22Rv1 (cell line): ENCODE measurements around the gene COL11A2.
"Not testable (repeated sequence)": the region's sequence is repeated elsewhere in the genome, so short reads cannot be mapped to it uniquely, and the experiment has no call there.

ENCODE experiments used
- H3K27ac ChIP-seq: fragments of 450-650 bp; 2 replicates; pipeline ENCODE4 v1.5.1; 2017
- CTCF ChIP-seq: fragments of 450-650 bp; IDR thresholded peaks from 2 replicates; pipeline ENCODE4 v1.5.1; 2017; ENCODE audit warnings: mild to moderate bottlenecking
- ZFX ChIP-seq: fragments of 450-650 bp; IDR thresholded peaks from 2 replicates; pipeline ENCODE4 v1.6.1; 2017; ENCODE audit warnings: antibody characterized with exemption, borderline replicate concordance

The COL11A2 gene

GRCh38 chr6:33160096-33160495, 32.2 kb downstream of the COL11A2 start:
- no peak for TF ChIP-seq ZFX
- no peak for TF ChIP-seq CTCF
- H3K27ac ChIP-seq: no peak overlapping the region

DNA sequence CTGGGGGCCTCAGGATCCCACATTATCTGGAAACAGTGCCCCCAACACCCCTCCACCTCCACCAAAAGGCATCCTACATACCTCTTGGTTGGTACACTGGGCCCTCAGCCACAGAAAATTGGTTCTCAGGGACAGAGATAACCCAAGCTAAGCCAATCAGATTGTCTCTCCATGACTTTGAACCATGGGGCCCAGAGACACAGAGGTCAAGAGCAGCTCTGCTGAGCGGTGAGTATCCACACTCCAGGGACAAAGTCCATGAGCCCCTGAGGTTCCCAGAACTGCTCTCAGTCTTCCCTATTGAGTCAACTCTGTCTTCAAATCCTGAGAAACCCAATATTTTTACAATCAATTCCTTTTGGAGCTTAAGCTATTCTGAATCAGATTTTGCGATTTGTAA, 35.3 kb downstream of the COL11A2 start:
- H3K27ac ChIP-seq: no peak overlapping the region
- TF ChIP-seq ZFX (no peak), CTCF (no peak)

- no peak for TF ChIP-seq ZFX
- TF ChIP-seq CTCF: no peak
- no peak overlapping the region for H3K27ac ChIP-seq
Observed at GRCh38 chr6:33156561-33156960, 35.7 kb downstream of the COL11A2 start.

DNA sequence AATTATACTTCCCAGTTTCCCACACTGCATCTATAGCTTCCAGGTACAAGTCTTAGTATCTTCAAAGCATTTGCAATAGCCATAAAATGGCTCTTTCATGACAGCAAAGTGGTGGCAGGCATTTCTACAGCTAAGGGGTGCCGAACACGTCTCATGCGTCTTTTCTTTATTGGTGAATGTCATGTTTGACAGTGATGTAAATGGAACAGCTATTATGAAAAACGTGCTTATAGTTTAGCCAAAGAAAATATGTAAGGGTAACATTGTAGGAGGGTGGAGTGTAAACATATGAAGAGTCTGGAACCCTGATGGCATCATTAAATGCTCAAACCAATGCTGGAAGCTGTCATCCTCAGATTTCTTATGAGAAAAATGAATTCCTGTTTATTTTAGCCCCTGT, 37.9 kb downstream of the COL11A2 start:
- TF ChIP-seq CTCF (no peak), ZFX (no peak)
- H3K27ac ChIP-seq: no peak overlapping the region

DNA sequence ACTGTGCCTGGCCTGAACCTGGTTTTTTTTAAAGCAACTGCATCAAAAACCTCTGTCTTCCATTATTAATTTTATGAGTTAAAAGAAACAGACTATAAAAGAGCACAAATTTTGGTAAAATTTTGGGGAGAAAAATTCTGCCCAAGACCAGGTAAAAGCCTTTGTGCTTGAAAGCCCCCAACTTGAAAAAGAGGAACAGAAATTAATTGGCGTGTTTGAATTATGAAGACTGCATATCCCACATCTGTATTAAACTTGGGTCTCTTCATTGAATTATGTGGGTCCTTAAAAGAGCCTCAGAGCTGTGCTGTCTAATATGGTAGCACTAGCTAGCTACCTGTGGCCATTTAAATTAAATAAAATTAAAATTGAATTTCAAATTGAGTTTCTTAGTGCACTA, 41.2 kb downstream of the COL11A2 start:
- TF ChIP-seq ZFX: no peak
- TF ChIP-seq CTCF: no peak
- H3K27ac ChIP-seq: no peak overlapping the region

DNA sequence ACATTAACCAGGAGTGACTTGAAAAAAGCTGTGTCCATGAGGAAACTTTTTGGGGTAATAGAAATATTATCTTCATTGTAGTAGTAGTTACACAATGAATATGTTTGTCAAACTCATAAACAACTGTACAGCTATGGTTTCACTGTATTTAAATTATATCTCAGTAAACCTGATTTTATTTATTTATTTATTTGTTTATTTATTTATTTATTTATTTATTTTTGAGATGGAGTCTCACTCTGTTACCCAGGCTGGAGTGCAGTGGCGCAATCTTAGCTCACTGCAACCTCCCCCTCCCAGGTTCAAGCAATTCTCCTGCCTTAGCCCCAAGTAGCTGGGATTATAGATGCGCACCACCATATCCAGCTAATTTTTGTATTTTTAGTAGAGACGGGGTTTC, 41.7 kb downstream of the COL11A2 start:
- H3K27ac ChIP-seq: not testable (repeated sequence)

DNA sequence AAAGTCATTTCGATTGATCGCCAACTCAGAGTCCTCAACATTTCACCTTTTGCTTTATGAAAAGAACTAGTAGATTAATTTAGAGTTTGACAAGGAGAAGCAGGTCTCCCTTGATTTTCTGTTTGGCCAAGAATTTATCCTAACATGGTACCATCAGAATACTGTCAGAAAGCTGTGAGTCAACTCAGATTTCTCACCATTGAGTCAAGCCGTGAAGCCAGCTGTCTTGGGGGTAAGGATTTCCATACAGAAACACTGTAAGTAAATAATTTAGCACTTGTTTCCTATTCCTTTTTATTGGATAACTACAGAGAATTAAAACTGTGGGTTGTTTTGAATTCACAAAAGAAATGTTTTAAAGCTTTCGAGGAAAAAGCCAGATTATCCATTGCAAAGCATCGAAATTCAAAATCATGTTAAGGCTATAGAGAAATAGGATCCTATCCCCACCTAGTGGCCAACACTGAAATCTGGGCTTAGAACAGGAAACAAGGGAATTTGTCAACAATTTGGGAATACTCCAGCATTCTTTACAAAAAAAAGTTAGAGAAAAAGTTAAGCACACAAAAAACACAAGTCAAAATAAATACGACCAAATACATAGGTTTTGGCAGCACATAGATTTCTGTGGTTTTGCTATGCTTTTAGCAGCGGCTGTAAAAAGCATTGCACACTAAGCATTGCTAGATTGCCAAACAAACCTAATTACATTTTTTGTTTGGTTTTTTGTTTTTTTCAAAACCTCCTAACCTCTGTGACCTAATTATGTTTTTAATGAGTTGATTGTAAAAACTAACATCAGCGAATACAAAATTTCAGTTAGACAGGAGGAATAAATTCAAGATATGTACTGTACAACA, 44.2 kb downstream of the COL11A2 start:
- TF ChIP-seq CTCF (peak; percentile 89), ZFX (no peak)
- H3K27ac ChIP-seq: no peak overlapping the region

- TF ChIP-seq CTCF (no peak), ZFX (no peak)
- H3K27ac ChIP-seq: no peak overlapping the region
Observed at GRCh38 chr6:33144373-33144772, 47.9 kb downstream of the COL11A2 start.
